Sciatic nerve (tissue), 2 donors: ENCODE measurements around the gene GADD45G. TPM values are rescaled to one million over a fixed set of nuclear protein-coding genes. Genes with fewer than 3 reads are reported as not detected.
A peak's percentile ranks its signal among the peaks of the same experiment; 100 is the strongest.

Experiments used
- ATAC-seq: fragments of 200-7000 bp; cut with Tn5 transposase; one replicate; pipeline ENCODE4 v1.9.1; 2020; ENCODE audit warnings: mild to moderate bottlenecking, moderate library complexity
- DNase-seq: peaks from one replicate; pipeline ENCODE4 v3.0.0-alpha.2; 2020; ENCODE audit warnings: low spot score
- intact Hi-C: fragments of 100-400 bp; cut with DNase I; formaldehyde crosslinking; loops from one replicate; pipeline ENCODE4 v1.14.2; 2022
- total RNA-seq: library from RNA; stranded (reverse); fragmentation: NEBNext Ultra II Directional; extraction: Animal tissue kit (Norgen Biotek cat#: 25700); gene quantifications from one replicate; pipeline ENCODE4 v1.2.1, GENCODE V29; 2021
- donor health status: DM: no; HTN: no; CAD: no.
- donor health status: DM: no; HTN: no; CAD: no.

Gene GADD45G, protein sequence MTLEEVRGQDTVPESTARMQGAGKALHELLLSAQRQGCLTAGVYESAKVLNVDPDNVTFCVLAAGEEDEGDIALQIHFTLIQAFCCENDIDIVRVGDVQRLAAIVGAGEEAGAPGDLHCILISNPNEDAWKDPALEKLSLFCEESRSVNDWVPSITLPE
- 3.5 TPM for total RNA-seq

DNA sequence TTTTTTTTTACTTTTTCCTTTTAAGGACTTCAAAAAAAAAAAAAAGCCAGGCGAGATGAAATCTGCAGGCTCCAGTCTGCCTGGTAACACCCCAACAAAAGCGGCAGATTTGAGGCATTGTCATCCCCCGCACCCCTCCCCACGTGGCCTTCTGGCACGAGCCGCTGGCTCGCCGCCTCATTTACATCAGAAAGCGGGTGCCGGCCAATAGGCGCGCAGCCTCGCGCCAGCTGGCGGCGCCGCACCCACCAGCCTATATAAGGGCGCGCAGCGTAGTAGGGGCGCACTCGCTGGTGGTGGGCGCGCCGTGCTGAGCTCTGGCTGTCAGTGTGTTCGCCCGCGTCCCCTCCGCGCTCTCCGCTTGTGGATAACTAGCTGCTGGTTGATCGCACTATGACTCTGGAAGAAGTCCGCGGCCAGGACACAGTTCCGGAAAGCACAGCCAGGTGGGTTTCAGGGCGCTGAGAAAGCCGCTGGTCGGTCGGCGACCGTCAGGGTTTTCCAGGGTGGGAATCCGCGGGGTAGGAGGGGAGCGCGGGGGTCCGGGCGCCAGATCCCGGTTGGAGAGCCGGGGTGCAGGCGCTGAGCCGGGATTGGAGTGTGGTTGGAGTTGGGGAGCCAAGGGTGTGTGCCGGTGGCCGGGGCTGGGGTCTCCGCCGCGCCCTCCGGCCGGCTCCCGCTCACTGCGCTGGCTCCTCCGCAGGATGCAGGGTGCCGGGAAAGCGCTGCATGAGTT is at the start of gene GADD45G:
GADD45G (plus strand) TSS at position 284 of the 736 bp plus-strand sequence; CDS start at position 394, 110 bp downstream.
- ATAC-seq (peak; percentile 83), DNase-seq (peak; percentile 92)
- intact Hi-C loops, result loop anchor here (5.0 kb wide), 1 partner anchor 497 kb away; no protein-coding TSS in a partner anchor

DNA sequence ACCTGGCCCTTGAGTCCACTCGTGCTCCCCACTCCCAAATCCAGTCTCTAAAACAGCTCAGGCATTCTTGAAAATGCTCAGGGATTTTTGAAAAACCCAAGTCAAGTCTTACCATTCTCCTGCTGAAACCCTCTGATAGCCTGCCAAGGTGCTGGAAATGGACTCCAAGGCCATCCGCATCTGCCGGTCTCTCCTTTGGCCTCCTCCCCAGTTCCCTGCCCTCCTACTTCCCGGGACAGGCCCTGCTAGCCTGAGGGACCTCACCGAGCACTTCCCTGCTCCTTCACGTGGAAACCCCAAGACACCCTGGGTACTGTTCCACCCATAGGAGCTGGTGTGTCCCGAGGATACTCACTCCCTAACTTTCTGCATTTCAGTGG is 49.8 kb upstream of the GADD45G start:
- DNase-seq (no peak), ATAC-seq (no peak)
- intact Hi-C loops, result no loop called here

DNA sequence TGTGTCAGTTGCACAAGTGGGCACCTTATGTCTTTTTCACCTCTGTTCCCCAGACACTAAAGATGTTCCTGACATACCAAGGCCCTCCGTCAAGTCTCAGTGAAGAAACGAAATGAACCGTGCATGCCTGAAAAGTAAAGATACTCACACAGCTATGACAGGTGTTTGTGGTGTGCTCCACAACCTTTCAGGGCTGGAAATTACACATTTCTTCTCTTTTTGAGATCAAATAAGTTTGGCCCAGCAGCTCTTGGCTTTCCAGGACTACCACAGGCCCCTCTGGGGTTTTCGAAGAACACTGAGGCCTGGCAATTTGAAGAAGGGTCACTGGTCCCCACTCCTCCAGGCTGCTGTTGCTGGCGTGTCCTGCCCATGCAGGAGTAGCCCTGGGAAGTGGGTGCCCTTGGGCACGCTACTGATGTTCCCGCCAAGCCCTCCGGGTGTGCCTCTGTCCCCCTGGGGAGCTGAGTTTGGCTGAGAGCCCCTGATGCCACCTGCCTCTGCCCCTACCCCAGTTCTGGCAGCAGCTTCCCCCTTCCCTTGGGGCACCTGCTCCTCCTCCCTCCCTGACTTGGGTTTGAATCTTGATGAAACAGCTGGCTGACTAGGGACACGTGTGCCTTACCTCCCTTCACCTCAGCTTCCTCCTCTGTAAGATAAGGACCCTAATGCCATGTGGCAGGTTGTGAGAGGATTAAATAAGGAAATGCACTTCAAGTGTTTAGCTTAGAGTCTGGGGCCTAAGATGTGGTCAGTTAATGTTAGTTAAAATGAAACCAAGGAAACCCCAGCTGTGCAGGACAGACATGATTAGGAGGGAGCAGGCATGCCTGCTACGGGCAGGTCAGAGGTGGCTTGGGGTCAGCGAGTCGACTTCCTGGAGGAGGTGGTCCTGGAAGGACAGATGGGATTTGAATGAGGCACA is 49.1 kb upstream of the GADD45G start:
- DNase-seq (no peak), ATAC-seq (peak; percentile 19)
- intact Hi-C loops, result no loop called here

DNA sequence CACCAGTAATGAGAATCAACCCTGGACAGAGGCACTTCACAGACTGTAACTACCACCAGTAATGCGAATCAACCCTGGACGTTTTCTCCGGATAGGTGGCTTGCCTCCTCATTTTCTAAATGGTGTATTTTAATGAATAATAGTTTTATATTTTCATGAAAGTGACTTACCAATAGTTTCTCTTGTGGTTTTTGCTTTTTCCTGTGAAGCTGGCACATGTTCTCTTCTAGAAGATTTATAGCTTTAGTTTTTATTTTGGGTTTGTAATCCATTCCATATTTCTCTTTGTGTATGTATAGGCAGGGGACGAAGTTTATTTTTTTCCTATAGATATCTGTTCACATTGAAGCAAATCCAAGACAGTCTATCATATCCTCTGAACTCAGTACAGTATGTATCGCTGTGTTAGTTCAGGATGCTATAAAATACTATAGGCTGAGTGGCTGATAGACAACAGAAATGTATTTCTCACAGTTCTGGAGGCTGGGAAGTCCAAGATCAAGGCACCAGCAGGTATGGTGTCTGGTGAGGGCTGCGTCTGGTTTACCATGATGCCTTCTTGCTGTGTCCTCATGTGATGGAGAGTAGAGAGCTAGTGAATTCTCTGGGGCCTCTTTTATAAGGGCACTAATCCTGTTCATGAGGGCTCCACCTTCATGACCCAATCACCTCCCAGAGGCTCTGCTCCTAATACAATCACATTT is 46.5 kb upstream of the GADD45G start:
- ATAC-seq (no peak), DNase-seq (no peak)
- intact Hi-C loops, result no loop called here

DNA sequence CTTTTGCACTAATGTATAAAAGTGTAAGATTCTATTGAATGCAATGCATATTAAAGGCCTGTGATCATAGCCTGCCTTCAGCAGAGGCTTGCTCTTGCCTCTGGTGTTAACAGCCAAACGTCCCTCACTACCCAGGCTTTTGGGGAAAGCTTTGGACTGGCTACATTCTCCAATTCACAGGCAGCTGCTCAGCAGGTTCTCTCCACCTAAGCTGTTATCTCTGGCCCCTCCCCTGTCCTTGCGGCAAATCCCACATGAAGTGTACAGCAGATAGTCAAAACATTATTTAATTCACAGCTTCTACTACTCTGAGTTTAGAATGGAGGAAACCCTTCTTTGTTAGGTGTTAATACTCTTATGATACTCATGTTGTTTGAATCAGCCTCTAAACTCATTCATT is 45.9 kb upstream of the GADD45G start:
- no peak for ATAC-seq
- DNase-seq, result no peak
- intact Hi-C loops, result no loop called here

DNA sequence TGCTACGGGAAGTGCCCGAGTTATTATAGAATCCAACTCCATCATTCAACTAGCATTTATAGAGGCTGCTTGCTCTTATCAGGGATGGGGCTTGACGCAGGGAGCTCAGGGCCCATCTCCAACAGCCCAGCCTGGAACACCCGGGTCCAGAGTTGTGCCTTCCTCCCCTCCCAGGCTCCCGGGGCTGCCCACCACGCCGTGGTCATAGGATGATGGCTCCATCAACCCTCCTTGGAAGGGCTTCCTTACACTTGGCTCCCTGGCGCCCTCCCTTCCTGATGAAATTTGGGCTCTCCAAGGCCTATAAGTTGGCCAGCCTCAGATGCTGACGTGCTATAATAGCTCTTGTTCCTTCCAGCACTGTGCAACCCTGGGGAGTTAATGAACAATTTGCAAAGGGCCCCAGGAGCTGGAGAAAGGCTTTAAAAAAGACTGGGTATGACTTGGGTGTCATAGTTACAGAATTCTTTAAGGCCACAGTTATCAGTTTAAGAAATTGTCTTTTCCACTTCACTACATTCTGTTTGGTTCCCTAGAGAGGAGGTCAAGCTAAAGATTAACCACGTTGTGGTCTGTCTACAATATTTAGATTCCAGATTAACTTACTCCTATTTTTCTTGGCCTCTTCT is 42.5 kb upstream of the GADD45G start:
- intact Hi-C loops, result no loop called here
- no peak for DNase-seq
- no peak for ATAC-seq

DNA sequence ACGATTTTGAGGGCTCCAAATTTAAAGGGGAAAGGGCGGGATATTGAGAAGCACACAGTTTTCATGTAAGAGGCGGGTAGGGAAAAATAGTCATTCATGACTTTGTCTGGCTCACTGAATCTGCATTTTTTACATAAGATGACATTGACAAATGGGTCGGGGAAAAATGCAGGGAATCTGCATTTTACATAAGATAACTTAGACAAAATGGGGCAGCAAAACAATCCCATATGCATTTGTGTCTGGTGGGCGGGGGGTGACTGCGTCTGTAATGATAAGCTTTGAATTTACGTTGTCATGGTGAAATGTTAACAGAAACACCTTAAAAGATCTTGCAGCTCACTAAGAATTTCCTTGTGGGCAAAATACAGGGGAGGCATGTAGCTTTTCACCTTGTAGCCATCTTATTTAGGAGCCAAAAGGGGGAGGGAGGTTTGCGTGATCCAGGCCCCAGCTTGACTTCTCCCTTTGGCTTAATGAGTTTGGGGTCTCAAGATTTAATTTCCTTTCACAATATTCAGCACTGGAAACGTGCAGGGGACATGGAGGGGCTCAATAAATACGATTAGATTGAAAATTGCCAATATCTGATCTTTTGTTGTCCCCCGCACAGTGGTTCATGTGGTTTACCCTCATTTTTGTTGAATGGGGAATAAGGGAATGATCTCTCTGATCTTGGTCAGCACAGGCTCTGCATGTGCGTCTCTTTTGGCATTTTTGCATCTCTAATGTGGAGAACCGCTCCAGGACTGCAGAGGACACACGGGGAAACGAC is 41.1 kb upstream of the GADD45G start:
- intact Hi-C loops, result no loop called here
- no peak for ATAC-seq

DNA sequence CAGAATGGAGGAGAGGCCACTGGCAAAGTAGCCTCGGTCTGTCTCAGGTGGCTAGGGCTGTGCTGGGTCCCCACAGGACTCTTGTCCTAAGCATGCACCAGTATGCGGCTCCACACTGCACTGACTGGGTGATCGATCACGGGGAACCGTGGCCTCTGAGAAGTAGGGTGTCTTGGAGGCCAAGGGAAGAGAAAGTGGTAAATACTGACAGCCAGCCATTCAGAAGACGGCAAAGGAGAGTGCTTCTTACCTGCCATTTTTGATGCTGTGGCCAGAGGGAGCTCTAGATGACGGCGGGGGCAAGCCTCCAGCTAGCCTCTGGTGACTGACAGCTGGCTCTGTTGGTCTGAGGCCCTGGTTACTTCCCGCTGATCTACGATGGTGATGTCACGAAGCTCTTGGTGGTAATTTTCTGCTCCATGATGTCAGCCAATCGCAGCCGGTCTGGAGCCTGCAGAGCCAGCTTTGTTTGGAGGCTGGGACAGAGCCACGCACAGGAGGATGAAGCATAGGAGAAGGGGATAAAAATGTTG is 40.4 kb upstream of the GADD45G start:
- no peak for ATAC-seq
- DNase-seq, result no peak
- intact Hi-C loops, result no loop called here

More for the DNA sequence above, 41.1 kb upstream of the GADD45G start:
- no peak for DNase-seq

DNA sequence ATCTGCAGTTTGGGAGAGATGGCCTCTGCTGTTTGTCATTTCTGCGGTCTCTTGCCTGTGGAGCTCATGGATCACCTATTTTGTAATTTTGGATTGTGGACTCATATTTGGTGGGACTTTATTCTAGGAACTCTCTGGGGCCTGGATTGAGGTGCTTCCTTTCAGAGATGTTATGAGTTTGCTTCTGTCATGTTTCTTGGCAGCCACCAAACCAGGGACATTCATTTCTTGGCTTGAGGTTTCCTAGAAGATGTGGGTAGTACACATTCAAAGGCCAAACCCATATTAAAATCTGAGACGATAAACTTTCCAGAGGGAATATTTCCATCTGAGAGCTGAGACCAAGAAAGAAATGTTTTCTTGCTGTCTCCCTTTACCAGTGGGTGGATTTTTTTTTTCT is 37.2 kb upstream of the GADD45G start:
- ATAC-seq, result no peak
- DNase-seq, result no peak
- intact Hi-C loops, result no loop called here

DNA sequence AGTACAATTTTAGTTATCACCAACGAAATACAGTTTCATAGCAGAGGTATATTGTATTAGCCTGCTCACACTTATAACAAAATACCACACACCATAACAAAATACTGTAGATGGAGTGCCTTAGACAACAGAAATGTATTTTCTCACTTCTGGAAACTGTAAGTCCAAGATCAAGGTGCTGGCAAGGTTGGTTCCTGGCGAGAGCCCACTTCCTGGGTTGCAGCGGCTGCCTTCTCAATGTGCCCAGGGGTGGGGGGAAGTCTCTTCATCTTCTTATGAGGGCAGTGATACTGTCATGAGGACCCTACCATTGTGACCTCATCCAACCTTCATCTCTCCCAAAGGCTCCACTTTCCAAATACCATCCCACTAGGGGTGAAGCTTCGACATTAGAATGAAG is 30.5 kb upstream of the GADD45G start:
- no peak for DNase-seq
- intact Hi-C loops, result no loop called here
- ATAC-seq, result no peak

DNA sequence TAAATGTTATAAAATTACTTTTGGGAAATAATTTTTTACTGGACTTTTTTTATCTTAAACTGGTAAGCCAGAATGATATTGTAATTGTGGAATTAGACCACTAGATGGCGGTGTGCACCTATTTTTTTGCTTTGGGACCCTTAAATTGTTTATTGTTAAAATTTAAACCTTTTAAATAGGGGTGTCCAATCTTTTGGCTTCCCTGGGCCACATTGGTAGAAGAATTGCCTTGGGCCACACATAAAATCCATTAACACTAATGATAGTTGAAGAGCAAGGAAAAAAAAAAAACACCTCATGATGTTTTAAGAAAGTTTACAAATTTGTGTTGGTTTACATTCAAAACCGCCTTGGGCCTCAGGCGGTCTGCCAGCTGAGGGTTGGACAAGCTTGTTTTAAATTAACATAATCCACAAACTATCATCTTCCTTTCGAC is 28.4 kb upstream of the GADD45G start:
- DNase-seq, result no peak
- intact Hi-C loops, result no loop called here
- ATAC-seq, result no peak

DNA sequence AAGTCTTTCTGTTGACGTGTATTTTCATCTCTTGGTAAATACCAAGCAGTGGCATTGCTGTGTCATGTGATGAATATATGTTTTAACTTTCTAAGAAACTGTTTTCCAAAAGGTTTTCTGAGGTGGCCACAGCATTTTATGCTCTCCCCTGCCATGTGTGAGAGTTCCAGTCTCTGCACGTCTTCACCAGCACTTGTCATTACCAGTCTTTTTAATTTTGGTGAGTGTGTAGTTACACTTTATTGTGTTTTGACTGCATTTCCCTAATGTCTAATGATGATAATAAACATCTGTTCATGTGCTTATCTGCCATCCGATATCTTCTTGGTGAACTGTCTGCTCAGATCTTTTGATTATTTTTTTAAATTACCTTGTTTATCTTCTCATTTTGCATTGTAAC is 27.4 kb upstream of the GADD45G start:
- ATAC-seq (no peak), DNase-seq (no peak)
- intact Hi-C loops, result no loop called here

DNA sequence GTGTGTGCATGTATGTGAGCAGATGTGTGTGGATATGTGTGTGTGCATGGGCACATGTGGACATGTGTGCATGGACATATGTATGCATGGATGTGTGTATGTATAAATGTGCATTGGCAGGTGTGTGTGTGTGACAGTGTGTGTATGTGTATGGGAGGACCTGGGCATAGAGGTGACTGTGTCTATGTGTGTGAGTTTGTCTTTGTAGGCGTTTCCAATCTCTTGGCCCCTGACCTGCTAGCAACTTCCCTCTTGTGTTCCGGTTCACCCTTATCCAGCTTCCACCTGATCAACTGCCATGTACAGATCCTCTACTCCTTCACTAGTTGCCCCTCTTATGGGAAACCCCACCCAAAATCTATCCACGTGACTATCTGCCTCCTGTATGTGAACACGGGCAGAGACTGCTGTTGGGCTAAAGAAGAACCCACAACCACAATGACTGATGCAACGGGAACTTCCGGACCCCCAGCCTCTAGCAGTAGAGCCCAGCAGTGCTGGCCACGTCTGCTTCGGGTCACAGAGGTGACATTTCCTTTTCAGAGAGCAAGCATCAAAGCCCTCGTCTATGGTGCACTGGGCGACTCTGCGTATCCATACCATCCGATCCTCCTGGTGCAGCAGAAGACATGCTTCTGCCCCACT is 24.9 kb upstream of the GADD45G start:
- ATAC-seq (no peak), DNase-seq (no peak)
- intact Hi-C loops, result loop anchor here (10.0 kb wide), 1 partner anchor 1285 kb away; no protein-coding TSS in a partner anchor

DNA sequence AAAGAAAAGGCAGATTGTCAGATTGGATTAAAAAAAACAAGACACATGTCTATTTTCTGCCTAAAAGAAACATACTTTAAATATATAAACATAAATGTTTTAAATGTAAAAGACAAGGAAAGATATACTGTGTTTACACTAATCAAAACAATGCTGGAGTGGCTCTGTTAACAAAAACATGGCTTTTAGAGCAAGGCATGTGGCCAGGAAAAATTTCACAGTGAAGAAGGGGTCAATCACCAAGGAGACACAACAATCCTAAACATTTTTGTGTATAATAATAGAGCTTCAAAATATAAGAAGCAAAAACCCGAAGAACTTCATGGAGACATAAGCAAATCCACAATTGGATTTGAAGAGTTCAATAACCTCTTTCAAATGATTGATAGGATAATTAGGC is 18.5 kb upstream of the GADD45G start:
- intact Hi-C loops, result loop anchor here (10.0 kb wide), 1 partner anchor 1278 kb away; no protein-coding TSS in a partner anchor
- no peak for ATAC-seq
- DNase-seq, result no peak

DNA sequence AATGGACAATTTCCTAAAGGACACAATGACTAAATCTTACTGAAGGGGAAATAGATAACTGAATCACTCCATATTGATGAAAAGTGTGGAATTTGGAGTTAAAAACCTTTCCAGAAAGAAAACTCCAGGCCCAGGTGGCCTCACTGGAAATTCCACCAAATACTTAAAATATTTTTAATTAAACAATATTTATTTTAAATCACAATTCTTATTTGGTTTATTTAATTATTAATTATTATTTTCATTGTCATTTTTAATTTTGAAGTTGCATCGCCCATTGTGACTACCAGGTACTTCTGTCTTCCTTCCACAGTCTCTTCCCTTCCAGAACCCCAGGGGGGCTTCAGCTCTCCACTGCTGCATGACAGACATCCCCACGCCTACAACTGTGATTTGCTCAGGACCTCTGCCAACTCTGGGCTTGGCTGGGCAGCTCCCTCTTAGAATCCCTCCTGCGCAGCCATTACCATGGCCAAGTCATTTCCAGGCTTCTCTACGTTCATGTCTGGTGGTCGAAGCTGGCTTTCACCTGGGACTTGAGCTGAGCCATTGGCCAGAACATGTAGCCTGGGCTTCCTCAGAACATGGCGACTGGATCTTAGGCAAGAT is 16.4 kb upstream of the GADD45G start:
- intact Hi-C loops, result loop anchor here (10.0 kb wide), 1 partner anchor 1276 kb away; no protein-coding TSS in a partner anchor
- no peak for DNase-seq
- no peak for ATAC-seq

DNA sequence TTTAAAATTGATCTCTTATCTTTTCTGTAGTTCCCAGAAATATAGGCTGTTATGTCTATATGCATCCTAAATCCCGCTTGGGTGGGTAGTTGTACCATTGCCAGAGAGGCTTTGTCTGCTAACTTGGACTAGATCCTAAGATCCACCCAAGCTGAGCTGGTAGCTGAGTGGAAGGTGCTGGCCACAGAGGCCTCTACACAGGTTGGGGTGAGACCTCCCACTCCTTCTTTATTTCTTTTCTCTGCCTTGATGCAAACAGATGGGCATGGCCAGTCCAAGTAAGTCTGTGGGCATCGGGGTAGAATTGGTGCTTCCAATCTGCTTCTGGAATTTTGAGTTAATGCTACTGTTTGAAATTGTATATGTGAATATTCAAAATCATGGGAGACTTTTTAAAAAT is 14.4 kb upstream of the GADD45G start:
- intact Hi-C loops, result no loop called here
- no peak for ATAC-seq
- DNase-seq, result no peak
